Endothelial cell of umbilical vein (primary cell): ENCODE measurements around the gene SORT1. TPM values are rescaled to one million over a fixed set of nuclear protein-coding genes. Genes with fewer than 3 reads are reported as not detected.

Experiments
- BruUV-seq: library from RNA; stranded (reverse); fragments of 400-500 nt; replicated peaks from 2 replicates; lab custom pipeline; 2021; lab: Mats Ljungman, UMichigan
- CTCF ChIA-PET: fragments of 300-600, 350-600 bp; sonication (Branson Sonifier 250); formaldehyde crosslinking; loops from one replicate; lab custom pipeline; 2021; ENCODE audit warnings: antibody characterized with exemption, inconsistent platforms; lab: Charles Lee
- POLR2A ChIA-PET: fragments of 300-600, 350-600 bp; sonication (Branson Sonifier 250); formaldehyde crosslinking; loops from one replicate; lab custom pipeline; 2021; ENCODE audit warnings: antibody characterized with exemption, inconsistent platforms; lab: Charles Lee
- DNase-seq: peaks from one replicate; pipeline ENCODE4 v3.0.0-alpha.2; 2011; ENCODE audit warnings: low read depth, low spot score
- FAIRE-seq: peaks from 2 replicates; lab custom pipeline; 2011; peaks lifted over from hg19 to GRCh38; lab: Jason Lieb, UNC
- H2AFZ ChIP-seq: 2 replicates; pipeline ENCODE4 v1.6.0; 2012; ENCODE audit warnings: low read depth, low read length, control low read depth, inconsistent platforms
- H3K27ac ChIP-seq: 2 replicates; pipeline ENCODE4 v1.5.1; 2011; ENCODE audit warnings: low read depth, mild to moderate bottlenecking, control low read depth, low read length, moderate library complexity; ENCODE audit not compliant: insufficient read depth
- H3K27me3 ChIP-seq, 2 experiments: 2 replicates each; pipeline versions ENCODE4 v1.6.0 to v1.6.1; 2011; ENCODE audit warnings: low read length in 2 of 2, mixed read lengths in 1 of 2; ENCODE audit not compliant: control insufficient read depth in 2 of 2, insufficient read depth in 2 of 2
- H3K36me3 ChIP-seq, 2 experiments: 2 replicates in 1 of 2; 3 replicates in 1 of 2; pipeline ENCODE4 v1.5.1; 2011; ENCODE audit warnings: low read length in 2 of 2, mild to moderate bottlenecking in 1 of 2, moderate library complexity in 1 of 2; ENCODE audit not compliant: control insufficient read depth in 2 of 2, insufficient read depth in 2 of 2; ENCODE audit errors: extremely low read depth in 1 of 2
- H3K4me1 ChIP-seq: 3 replicates; pipeline ENCODE4 v1.5.1; 2011; ENCODE audit warnings: mild to moderate bottlenecking, low read length; ENCODE audit not compliant: control insufficient read depth, insufficient read depth; ENCODE audit errors: extremely low read depth
- H3K4me2 ChIP-seq: 2 replicates; pipeline ENCODE4 v1.6.1; 2011; ENCODE audit warnings: low read length, control low read depth, mixed read lengths; ENCODE audit not compliant: insufficient read depth
- H3K4me3 ChIP-seq, 3 experiments: fragments of 200-600 bp in 1 of 3; sonication (generic), shearing (Covaris generic) in 1 of 3; replicated peaks in 1 of 3; 2 replicates each; pipeline ENCODE4 v1.5.1; 2011 to 2016; ENCODE audit warnings: control low read depth in 3 of 3, low read length in 3 of 3, mild to moderate bottlenecking in 2 of 3, inconsistent platforms in 1 of 3, low read depth in 1 of 3, moderate library complexity in 1 of 3; ENCODE audit not compliant: insufficient read depth in 1 of 3
- H3K79me2 ChIP-seq: 2 replicates; pipeline ENCODE4 v1.6.0; 2012; ENCODE audit warnings: low read length, inconsistent platforms; ENCODE audit not compliant: control insufficient read depth, insufficient read depth
- H3K9ac ChIP-seq: replicated peaks from 2 replicates; pipeline ENCODE3; 2011; ENCODE audit warnings: low read length, control low read depth; ENCODE audit not compliant: insufficient read depth; ENCODE audit errors: extremely low read depth
- H3K9me1 ChIP-seq: replicated peaks from 3 replicates; pipeline ENCODE4 v1.6.0; 2011; ENCODE audit warnings: mild to moderate bottlenecking, low read length; ENCODE audit not compliant: control insufficient read depth, insufficient read depth; ENCODE audit errors: extremely low read depth
- H3K9me3 ChIP-seq: replicated peaks from 2 replicates; pipeline ENCODE4 v1.5.1; 2012; ENCODE audit warnings: low read length, inconsistent platforms; ENCODE audit not compliant: control insufficient read depth, insufficient read depth
- H4K20me1 ChIP-seq: replicated peaks from 2 replicates; pipeline ENCODE3; 2011; ENCODE audit warnings: mild to moderate bottlenecking, low read length; ENCODE audit not compliant: control insufficient read depth, insufficient read depth; ENCODE audit errors: extremely low read depth
- CTCF ChIP-seq, 2 donors: IDR thresholded peaks; 1 replicate in 1 of 2; 2 replicates in 1 of 2; pipeline ENCODE4 v1.5.1; 2011; ENCODE audit warnings: low read length in 2 of 2, mild to moderate bottlenecking in 2 of 2, moderate library complexity in 2 of 2, control low read depth in 1 of 2, inconsistent platforms in 1 of 2, low read depth in 1 of 2; ENCODE audit not compliant: insufficient read depth in 1 of 2; ENCODE audit errors: extremely low read depth in 1 of 2
- EZH2 ChIP-seq: IDR thresholded peaks from 2 replicates; pipeline ENCODE4 v1.6.1; 2012; ENCODE audit warnings: borderline replicate concordance, low read depth, mild to moderate bottlenecking, moderate library complexity, low read length, inconsistent platforms; ENCODE audit not compliant: severe bottlenecking
- FOS ChIP-seq: IDR thresholded peaks from 2 replicates; pipeline ENCODE4 v1.6.1; 2011; ENCODE audit warnings: mild to moderate bottlenecking, low read length, moderate library complexity, borderline replicate concordance; ENCODE audit not compliant: insufficient read depth
- GATA2 ChIP-seq: IDR thresholded peaks from 2 replicates; pipeline ENCODE4 v1.7.0; 2011; ENCODE audit warnings: low read depth, mild to moderate bottlenecking, moderate library complexity, mixed read lengths, low read length; ENCODE audit not compliant: insufficient read length, insufficient read depth
- JUN ChIP-seq: IDR thresholded peaks from 2 replicates; pipeline ENCODE4 v1.6.1; 2011; ENCODE audit warnings: borderline replicate concordance, low read depth; ENCODE audit not compliant: insufficient read length, insufficient read depth
- MAX ChIP-seq: IDR thresholded peaks from 2 replicates; pipeline ENCODE4 v1.6.1; 2011; ENCODE audit not compliant: insufficient read depth, insufficient read length
- MYC ChIP-seq: IDR thresholded peaks from one replicate; pipeline ENCODE4 v1.6.1; 2011; ENCODE audit warnings: mild to moderate bottlenecking, low read depth, low read length
- POLR2A ChIP-seq: IDR thresholded peaks from 2 replicates; pipeline ENCODE4 v1.6.1; 2012; ENCODE audit warnings: low read depth, mild to moderate bottlenecking, control low read depth, low read length
- POLR2AphosphoS5 ChIP-seq: IDR thresholded peaks from 2 replicates; pipeline ENCODE4 v1.6.1; 2012; ENCODE audit warnings: low read depth, mild to moderate bottlenecking, control low read depth, low read length, moderate library complexity; ENCODE audit not compliant: insufficient read depth
- dilution Hi-C: fragments of 300-500 bp; cut with MboI; formaldehyde crosslinking; loops from one replicate; pipeline ENCODE4 v1.15.0; 2019; ENCODE audit warnings: low sequenced_read_pairs; ENCODE audit not compliant: extremely low pct_ligation_motif_present
- intact Hi-C: fragments of 100-400 bp; cut with micrococcal nuclease; formaldehyde crosslinking; loops from one replicate; pipeline ENCODE4 v1.10.0; 2022
- polyA plus RNA-seq, 4 experiments: library from polyadenylated mRNA; depleted of rRNA in 3 of 4; stranded (reverse) in 3 of 4; unstranded in 1 of 4; fragments of >200 nt; gene quantifications; 2 replicates each; pipeline versions ENCODE4 v1.2.1 to v1.2.3, GENCODE V29; 2011 to 2012; ENCODE audit warnings: missing spikeins in 1 of 4
- total RNA-seq: library from RNA; stranded (reverse); gene quantifications from 2 replicates; pipeline ENCODE4 v1.2.3, GENCODE V29; 2021

SORT1 gene
- total and polyA plus RNA-seq, 2 donors (not counting 3 experiments of a cell fraction or from before 2014, with no cell fraction given) = 6.8 to 17.8 TPM

GRCh38 chr1:109433322-109433721 lies 35.6 kb upstream of the SORT1 start:
- BruUV-seq = no TSS peak
- Histone ChIP-seq H4K20me1 (no peaks in the 10 kb centered on the region), H3K9ac (no peak overlapping the region), H3K4me2 (no peak overlapping the region), H2AFZ (no peak overlapping the region), H3K27ac (no peak overlapping the region), H3K9me3 (no peaks in the 10 kb centered on the region), H3K27me3 (peaks cover 0 to 2% of the 10 kb centered on the region in 2 experiments), H3K79me2 (no peaks in the 10 kb centered on the region), H3K4me3 (no peak overlapping the region), H3K4me1 (no peaks in the 10 kb centered on the region), H3K36me3 (no peaks in the 10 kb centered on the region), H3K9me1 (no peaks in the 10 kb centered on the region)
- TF ChIP-seq MAX (no peak), POLR2AphosphoS5 (no peak), FOS (no peak), CTCF (IDR thresholded peaks at IDR 0.05; ENCODE audit: extremely low read depth in 1 of 2, insufficient read depth in 1 of 2, low read depth in 1 of 2, low read length in 2 of 2) (no peak), JUN (no peak), MYC (no peak), EZH2 (no peak), GATA2 (no peak), POLR2A (no peak)
- intact Hi-C loops (no loop called here), dilution Hi-C loops (no loop called here)
- FAIRE-seq (no peak), DNase-seq (no peak)
- CTCF ChIA-PET = no interaction called here
- POLR2A ChIA-PET = no interaction called here
